LHCN-M2 (cell line): ENCODE measurements around the gene DTWD2. TPM values are rescaled to one million over a fixed set of nuclear protein-coding genes. Genes with fewer than 3 reads are reported as not detected.

Source experiments
- DNase-seq: peaks from one replicate; pipeline ENCODE4 v3.0.0-alpha.2; 2012; ENCODE audit warnings: low read depth
- total RNA-seq: library from RNA; depleted of rRNA; stranded (reverse); fragments of >200 nt; gene quantifications from 2 replicates; pipeline ENCODE4 v1.2.3, GENCODE V29; 2014; rRNA removed

The DTWD2 gene
- total RNA-seq, 1 experiment from 2014 or later: 5.7 TPM

- DNase-seq: no peak
These were observed 200.0 kb downstream of the DTWD2 start for GRCh38 chr5:118788351-118788750.

Other genes starting within 250 kb of the DTWD2 start
- 19.9 and 23.4 TPM in 2 replicates for gene DMXL1, start 82.5 kb upstream of the DTWD2 start, total RNA-seq